Activated T-cell treated with anti-CD3 and anti-CD28 coated beads for 48 hours (primary cell): ENCODE data around the gene CPLANE1.
"Not testable (repeated sequence)": the region's sequence is repeated elsewhere in the genome, so short reads cannot be mapped to it uniquely, and the experiment has no call there.

ENCODE experiments used
- DNase-seq: peaks from one replicate; pipeline ENCODE4 v3.0.0-alpha.2; 2020; ENCODE audit warnings: low read depth

The CPLANE1 gene

GRCh38 chr5:37208883-37209797 lies 40.0 kb downstream of the CPLANE1 start:
- DNase-seq: peak; percentile 4

- DNase-seq: no peak
Measured at GRCh38 chr5:37207802-37208201, 41.4 kb downstream of the CPLANE1 start.

GRCh38 chr5:37206736-37207135 lies 42.4 kb downstream of the CPLANE1 start:
- DNase-seq: no peak

GRCh38 chr5:37198842-37199241 lies 50.3 kb downstream of the CPLANE1 start:
- no peak for DNase-seq

GRCh38 chr5:37198061-37198460 lies 51.1 kb downstream of the CPLANE1 start:
- DNase-seq: no peak

- DNase-seq: no peak
Measured at GRCh38 chr5:37197340-37198050, 51.7 kb downstream of the CPLANE1 start.

- DNase-seq: no peak
Measured at GRCh38 chr5:37190592-37190991, 58.6 kb downstream of the CPLANE1 start.

- no peak for DNase-seq
Measured at GRCh38 chr5:37189355-37189754, 59.8 kb downstream of the CPLANE1 start.

- no peak for DNase-seq
Measured at GRCh38 chr5:37187465-37187977, 61.7 kb downstream of the CPLANE1 start.

- DNase-seq: no peak
Measured at GRCh38 chr5:37184748-37185364, 64.3 kb downstream of the CPLANE1 start.

GRCh38 chr5:37182667-37183066 lies 66.5 kb downstream of the CPLANE1 start:
- DNase-seq: no peak

- no peak for DNase-seq
Measured at GRCh38 chr5:37174928-37175327, 74.2 kb downstream of the CPLANE1 start.

- DNase-seq: no peak
Measured at GRCh38 chr5:37172957-37173356, 76.2 kb downstream of the CPLANE1 start.

- no peak for DNase-seq
Measured at GRCh38 chr5:37170856-37171255, 78.3 kb downstream of the CPLANE1 start.

- DNase-seq: no peak
Measured at GRCh38 chr5:37166197-37166596, 83.0 kb downstream of the CPLANE1 start.

GRCh38 chr5:37165761-37166160 lies 83.4 kb downstream of the CPLANE1 start:
- no peak for DNase-seq

GRCh38 chr5:37153661-37154060 lies 95.5 kb downstream of the CPLANE1 start:
- DNase-seq: no peak

- no peak for DNase-seq
Measured at GRCh38 chr5:37146896-37147295, 102.3 kb downstream of the CPLANE1 start.

GRCh38 chr5:37136694-37137093 lies 112.5 kb downstream of the CPLANE1 start:
- DNase-seq: no peak

GRCh38 chr5:37135312-37135711 lies 113.9 kb downstream of the CPLANE1 start:
- not testable (repeated sequence) for DNase-seq

GRCh38 chr5:37133939-37134338 lies 115.2 kb downstream of the CPLANE1 start:
- DNase-seq: no peak

- DNase-seq: no peak
Measured at GRCh38 chr5:37132646-37133045, 116.5 kb downstream of the CPLANE1 start.

- no peak for DNase-seq
Measured at GRCh38 chr5:37121465-37121864, 127.7 kb downstream of the CPLANE1 start.
